ENCODE results near the gene GTF2B. TPM values are rescaled to one million over a fixed set of nuclear protein-coding genes. Genes with fewer than 3 reads are reported as not detected.

The GTF2B gene
- total RNA-seq, 1 experiment from 2014 or later = 31.8 TPM

DNA sequence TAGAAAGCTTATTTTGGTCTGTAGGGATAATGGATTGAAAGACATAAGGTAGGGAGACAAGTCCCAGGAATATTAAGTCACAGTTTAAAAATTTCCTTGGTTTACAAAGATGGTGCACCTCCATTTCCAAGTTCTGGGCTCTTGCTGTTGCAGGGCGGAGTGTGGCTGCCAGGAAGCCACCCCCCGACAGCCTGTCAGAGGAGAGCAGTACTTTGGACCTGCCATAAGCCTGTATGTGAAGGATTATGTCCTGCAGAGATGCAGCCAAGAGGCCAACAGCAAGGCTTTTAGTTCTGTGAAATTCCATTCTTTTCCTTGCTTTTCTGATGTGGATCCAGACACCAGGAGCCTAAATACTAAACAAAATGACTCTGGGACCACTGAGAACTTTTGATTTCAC lies 31.9 kb upstream of the GTF2B start:
- Histone ChIP-seq H3K9me2 (ENCODE audit: insufficient read depth) (no peaks in the 10 kb centered on the region), H3K9me3 (ENCODE audit: control insufficient read depth in 1 of 2, insufficient read depth in 1 of 2, low read depth in 1 of 2, low read length in 2 of 2) (peaks cover 0 to 2% of the 10 kb centered on the region in 2 experiments; a peak in 1 of 4 replicates), H3K4me1 (ENCODE audit: control insufficient read depth in 1 of 2, insufficient read depth in 2 of 2, low read length in 2 of 2) (no peaks in the 10 kb centered on the region), H4K20me1 (ENCODE audit: insufficient read depth) (no peaks in the 10 kb centered on the region), H3K4me2 (ENCODE audit: low read length) (no peak overlapping the region), H2AFZ (ENCODE audit: low read depth, low read length, poor library complexity, severe bottlenecking) (no peak overlapping the region), H3K9ac (ENCODE audit: low read length) (no peak overlapping the region), H3K79me2 (ENCODE audit: insufficient read depth, low read length) (no peaks in the 10 kb centered on the region), H3K36me3 (ENCODE audit: control insufficient read depth in 1 of 2, insufficient read depth in 2 of 2, low read length in 2 of 2) (0 out of 4 replicates have a peak, but pooled peaks cover 2 to 6% of the 10 kb centered on the region in 2 experiments), H3K27me3 (ENCODE audit: insufficient read depth, low read length) (no peaks in the 10 kb centered on the region), H3K4me3 (replicated peaks in 1 of 2; ENCODE audit: low read depth in 1 of 2, low read length in 2 of 2) (no peak overlapping the region), H3K27ac (ENCODE audit: low read depth, low read length) (no peak overlapping the region)
- ATAC-seq = no peak
- RAD21 ChIA-PET (ENCODE audit: low non-redundant PET in 1 of 2, low total read pairs in 2 of 2, uncharacterized antibody in 2 of 2, unreplicated experiment in 2 of 2) = no interaction called here
- CTCF ChIA-PET = no interaction called here
- intact Hi-C loops (cut with micrococcal nuclease) = no loop called here
- TF ChIP-seq ZNF274 (IDR thresholded peaks at IDR 0.05; ENCODE audit: low read depth, low read length) (no peak), TCF7L2 (IDR thresholded peaks at IDR 0.05; ENCODE audit: borderline replicate concordance, extremely low read depth, insufficient read depth, insufficient read length) (no peak), SP1 (IDR thresholded peaks at IDR 0.05; ENCODE audit: low read depth) (no peak), JUND (IDR thresholded peaks at IDR 0.05) (no peak), POLR2AphosphoS5 (IDR thresholded peaks at IDR 0.05; ENCODE audit: low read depth, low read length) (no peak)
- TF ChIP-seq, protein P1, sequence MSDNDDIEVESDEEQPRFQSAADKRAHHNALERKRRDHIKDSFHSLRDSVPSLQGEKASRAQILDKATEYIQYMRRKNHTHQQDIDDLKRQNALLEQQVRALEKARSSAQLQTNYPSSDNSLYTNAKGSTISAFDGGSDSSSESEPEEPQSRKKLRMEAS (IDR thresholded peaks at IDR 0.05) = no peak
- no TSS peak for BruUV-seq (replicated peaks)
- DNase-seq (ENCODE audit: low read depth, low spot score) = no peak
- POLR2A ChIA-PET = no interaction called here

DNA sequence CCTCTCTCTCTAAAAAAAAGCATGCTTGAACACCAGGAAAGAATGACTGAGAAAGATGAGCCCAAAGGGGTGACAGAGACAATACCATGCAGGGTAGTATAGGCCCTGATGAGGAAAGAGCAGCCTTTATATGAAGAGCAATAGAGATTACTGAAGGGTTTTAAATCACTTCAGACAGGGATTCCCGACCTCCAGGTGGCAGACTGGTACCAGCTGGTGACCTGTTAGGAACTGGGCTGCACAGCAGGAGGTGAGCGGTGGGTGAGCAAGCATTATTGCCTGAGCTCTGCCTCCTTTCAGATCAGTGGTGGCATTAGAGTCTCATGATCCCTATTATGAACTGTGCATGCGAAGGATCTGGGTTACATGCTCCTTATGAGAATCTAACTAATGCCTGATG lies 30.8 kb upstream of the GTF2B start:
- Histone ChIP-seq H3K4me3 (replicated peaks in 1 of 2; ENCODE audit: low read depth in 1 of 2, low read length in 2 of 2) (no peak overlapping the region), H3K4me2 (ENCODE audit: low read length) (no peak overlapping the region), H3K4me1 (ENCODE audit: control insufficient read depth in 1 of 2, insufficient read depth in 2 of 2, low read length in 2 of 2) (no peaks in the 10 kb centered on the region), H3K79me2 (ENCODE audit: insufficient read depth, low read length) (no peaks in the 10 kb centered on the region), H3K27me3 (ENCODE audit: insufficient read depth, low read length) (no peaks in the 10 kb centered on the region), H3K36me3 (ENCODE audit: control insufficient read depth in 1 of 2, insufficient read depth in 2 of 2, low read length in 2 of 2) (0 out of 4 replicates have a peak, but pooled peaks cover 2 to 6% of the 10 kb centered on the region in 2 experiments), H3K9me3 (ENCODE audit: control insufficient read depth in 1 of 2, insufficient read depth in 1 of 2, low read depth in 1 of 2, low read length in 2 of 2) (peaks cover 3 to 7% of the 10 kb centered on the region in 2 experiments; a peak in 2 of 4 replicates), H2AFZ (ENCODE audit: low read depth, low read length, poor library complexity, severe bottlenecking) (no peak overlapping the region), H3K9me2 (ENCODE audit: insufficient read depth) (no peaks in the 10 kb centered on the region), H4K20me1 (ENCODE audit: insufficient read depth) (no peaks in the 10 kb centered on the region), H3K9ac (ENCODE audit: low read length) (no peak overlapping the region), H3K27ac (ENCODE audit: low read depth, low read length) (no peak overlapping the region)
- ATAC-seq (no peak), DNase-seq (ENCODE audit: low read depth, low spot score) (no peak)
- no TSS peak for BruUV-seq (replicated peaks)
- CTCF ChIA-PET = no interaction called here
- RAD21 ChIA-PET (ENCODE audit: low non-redundant PET in 1 of 2, low total read pairs in 2 of 2, uncharacterized antibody in 2 of 2, unreplicated experiment in 2 of 2) = no interaction called here
- POLR2A ChIA-PET = no interaction called here
- intact Hi-C loops (cut with micrococcal nuclease) = no loop called here
- TF ChIP-seq, protein P2, sequence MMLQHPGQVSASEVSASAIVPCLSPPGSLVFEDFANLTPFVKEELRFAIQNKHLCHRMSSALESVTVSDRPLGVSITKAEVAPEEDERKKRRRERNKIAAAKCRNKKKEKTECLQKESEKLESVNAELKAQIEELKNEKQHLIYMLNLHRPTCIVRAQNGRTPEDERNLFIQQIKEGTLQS (IDR thresholded peaks at IDR 0.05) = no peak
- no peak for TF ChIP-seq ZNF274 (IDR thresholded peaks at IDR 0.05; ENCODE audit: low read depth, low read length)
- TF ChIP-seq, protein P1 (IDR thresholded peaks at IDR 0.05) = no peak
- no peak for TF ChIP-seq ZFX (IDR thresholded peaks at IDR 0.05)
- no peak for TF ChIP-seq FOSL1 (IDR thresholded peaks at IDR 0.05; ENCODE audit: low read depth)
- no peak for TF ChIP-seq YY1 (IDR thresholded peaks at IDR 0.05; ENCODE audit: extremely low read depth, insufficient replicate concordance, low read depth, low read length)
- TF ChIP-seq CEBPB (IDR thresholded peaks at IDR 0.05; ENCODE audit: low read depth) = no peak
- no peak for TF ChIP-seq TCF7L2 (IDR thresholded peaks at IDR 0.05; ENCODE audit: borderline replicate concordance, extremely low read depth, insufficient read depth, insufficient read length)
- no peak for TF ChIP-seq CBX3 (IDR thresholded peaks at IDR 0.05; ENCODE audit: low read depth)
- no peak for TF ChIP-seq EZH2phosphoT487 (IDR thresholded peaks at IDR 0.05; ENCODE audit: borderline replicate concordance)
- no peak for TF ChIP-seq POLR2AphosphoS5 (IDR thresholded peaks at IDR 0.05; ENCODE audit: low read depth, low read length)
- no peak for TF ChIP-seq SP1 (IDR thresholded peaks at IDR 0.05; ENCODE audit: low read depth)
- TF ChIP-seq POLR2A (IDR thresholded peaks at IDR 0.05; ENCODE audit: borderline replicate concordance, extremely low read depth, insufficient read depth, insufficient read length) = no peak
- no peak for TF ChIP-seq EZH2 (IDR thresholded peaks at IDR 0.05)
- no peak for TF ChIP-seq JUND (IDR thresholded peaks at IDR 0.05)
- TF ChIP-seq, protein P3, sequence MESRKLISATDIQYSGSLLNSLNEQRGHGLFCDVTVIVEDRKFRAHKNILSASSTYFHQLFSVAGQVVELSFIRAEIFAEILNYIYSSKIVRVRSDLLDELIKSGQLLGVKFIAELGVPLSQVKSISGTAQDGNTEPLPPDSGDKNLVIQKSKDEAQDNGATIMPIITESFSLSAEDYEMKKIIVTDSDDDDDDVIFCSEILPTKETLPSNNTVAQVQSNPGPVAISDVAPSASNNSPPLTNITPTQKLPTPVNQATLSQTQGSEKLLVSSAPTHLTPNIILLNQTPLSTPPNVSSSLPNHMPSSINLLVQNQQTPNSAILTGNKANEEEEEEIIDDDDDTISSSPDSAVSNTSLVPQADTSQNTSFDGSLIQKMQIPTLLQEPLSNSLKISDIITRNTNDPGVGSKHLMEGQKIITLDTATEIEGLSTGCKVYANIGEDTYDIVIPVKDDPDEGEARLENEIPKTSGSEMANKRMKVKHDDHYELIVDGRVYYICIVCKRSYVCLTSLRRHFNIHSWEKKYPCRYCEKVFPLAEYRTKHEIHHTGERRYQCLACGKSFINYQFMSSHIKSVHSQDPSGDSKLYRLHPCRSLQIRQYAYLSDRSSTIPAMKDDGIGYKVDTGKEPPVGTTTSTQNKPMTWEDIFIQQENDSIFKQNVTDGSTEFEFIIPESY (IDR thresholded peaks at IDR 0.05; ENCODE audit: extremely low read depth, insufficient replicate concordance, low read length) = no peak
- TF ChIP-seq EGR1 (IDR thresholded peaks at IDR 0.05; ENCODE audit: low read depth) = no peak
- no peak for TF ChIP-seq ELF1 (IDR thresholded peaks at IDR 0.05; ENCODE audit: borderline replicate concordance, low read depth)
